T47D (cell line): ENCODE measurements around the gene LIPK.
"Not testable (repeated sequence)": the region's sequence is repeated elsewhere in the genome, so short reads cannot be mapped to it uniquely, and the experiment has no call there.

Experiments
- DNase-seq, 2 experiments: peaks; one replicate each; pipeline versions ENCODE4 v3.0.0 to v3.0.0-alpha.2; 2011 to 2012; ENCODE audit warnings: low read depth in 1 of 2, low spot score in 1 of 2
- JUND ChIP-seq: IDR thresholded peaks from 2 replicates; pipeline ENCODE4 v1.6.1; 2012; ENCODE audit warnings: low read depth
- in situ Hi-C: cut with HindIII; loops from 2 replicates; pipeline ENCODE4 v1.10.0; 2016; ENCODE audit warnings: low sequenced_read_pairs, low pct_unique_long_range_greater_than_20kb

Gene LIPK

GRCh38 chr10:88731296-88731695 lies 25.2 kb downstream of the LIPK start:
- TF ChIP-seq JUND = no peak
- in situ Hi-C loops = no loop called here
- no peak for DNase-seq

- TF ChIP-seq JUND = no peak
- in situ Hi-C loops = no loop called here
- no peak for DNase-seq
These were observed 27.2 kb downstream of the LIPK start for GRCh38 chr10:88733215-88733614.

GRCh38 chr10:88735661-88736060 lies 29.6 kb downstream of the LIPK start:
- in situ Hi-C loops = no loop called here
- TF ChIP-seq JUND = no peak

GRCh38 chr10:88741921-88742320 lies 35.9 kb downstream of the LIPK start:
- in situ Hi-C loops = not testable (repeated sequence)

More at GRCh38 chr10:88735661-88736060, 29.6 kb downstream of the LIPK start:
- DNase-seq = no peak

GRCh38 chr10:88742448-88742847 lies 36.4 kb downstream of the LIPK start:
- no peak for TF ChIP-seq JUND
- in situ Hi-C loops = no loop called here
- DNase-seq = no peak

More at GRCh38 chr10:88741921-88742320, 35.9 kb downstream of the LIPK start:
- not testable (repeated sequence) for DNase-seq

- no peak for DNase-seq
- no peak for TF ChIP-seq JUND
- in situ Hi-C loops = no loop called here
These were observed 38.0 kb downstream of the LIPK start for GRCh38 chr10:88744002-88744401.

- in situ Hi-C loops = no loop called here
- DNase-seq = no peak
- no peak for TF ChIP-seq JUND
These were observed 39.6 kb downstream of the LIPK start for GRCh38 chr10:88745633-88746032.

- TF ChIP-seq JUND = no peak
- in situ Hi-C loops = no loop called here
- no peak for DNase-seq
These were observed 48.2 kb downstream of the LIPK start for GRCh38 chr10:88754287-88754686.

- no peak for DNase-seq
- no peak for TF ChIP-seq JUND
- in situ Hi-C loops = no loop called here
These were observed 49.7 kb downstream of the LIPK start for GRCh38 chr10:88755753-88756152.

- TF ChIP-seq JUND = no peak
- no peak for DNase-seq
- in situ Hi-C loops = no loop called here
These were observed 50.6 kb downstream of the LIPK start for GRCh38 chr10:88756660-88757059.

GRCh38 chr10:88759366-88760101 lies 53.5 kb downstream of the LIPK start, which contains the start of gene LIPN:
LIPN (plus strand) TSS chr10:88760020; CDS start chr10:88761406, 1,386 bp downstream.
- no peak for DNase-seq
- in situ Hi-C loops = no loop called here
- TF ChIP-seq JUND = no peak

GRCh38 chr10:88762906-88763305 lies 56.9 kb downstream of the LIPK start:
- in situ Hi-C loops = no loop called here
- no peak for TF ChIP-seq JUND
- no peak for DNase-seq

GRCh38 chr10:88763441-88763840 lies 57.4 kb downstream of the LIPK start:
- no peak for TF ChIP-seq JUND
- no peak for DNase-seq
- in situ Hi-C loops = no loop called here

- no peak for TF ChIP-seq JUND
- in situ Hi-C loops = no loop called here
- DNase-seq = no peak
These were observed 58.1 kb downstream of the LIPK start for GRCh38 chr10:88764110-88764509.
